ENCODE measurements around the gene SLC17A5. TPM values are rescaled to one million over a fixed set of nuclear protein-coding genes. Genes with fewer than 3 reads are reported as not detected.

Gene SLC17A5, protein sequence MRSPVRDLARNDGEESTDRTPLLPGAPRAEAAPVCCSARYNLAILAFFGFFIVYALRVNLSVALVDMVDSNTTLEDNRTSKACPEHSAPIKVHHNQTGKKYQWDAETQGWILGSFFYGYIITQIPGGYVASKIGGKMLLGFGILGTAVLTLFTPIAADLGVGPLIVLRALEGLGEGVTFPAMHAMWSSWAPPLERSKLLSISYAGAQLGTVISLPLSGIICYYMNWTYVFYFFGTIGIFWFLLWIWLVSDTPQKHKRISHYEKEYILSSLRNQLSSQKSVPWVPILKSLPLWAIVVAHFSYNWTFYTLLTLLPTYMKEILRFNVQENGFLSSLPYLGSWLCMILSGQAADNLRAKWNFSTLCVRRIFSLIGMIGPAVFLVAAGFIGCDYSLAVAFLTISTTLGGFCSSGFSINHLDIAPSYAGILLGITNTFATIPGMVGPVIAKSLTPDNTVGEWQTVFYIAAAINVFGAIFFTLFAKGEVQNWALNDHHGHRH
- 11.9 and 15.8 TPM in 2 replicates for total RNA-seq (2013; cell fraction: nucleolus; rRNA removed)
- 6.6 and 6.9 TPM in 2 replicates for total RNA-seq (2014; rRNA removed)
- total RNA-seq (2014; rRNA removed; fragmentation: Illumina TruSeq; extraction: Trizol): 5.9 TPM in 2 replicates
- 4.4 and 5.2 TPM in 2 replicates for total RNA-seq (2021)
- 1.9 TPM for polyA plus RNA-seq (2011; ENCODE audit: low read depth)
- 4.4 and 5.0 TPM in 2 replicates for polyA plus RNA-seq (2011; rRNA removed)
- 2.1 and 2.6 TPM in 2 replicates for polyA plus RNA-seq (2011; cell fraction: cytosol; rRNA removed)
- 1.4 and 1.6 TPM in 2 replicates for polyA plus RNA-seq (2011; cell fraction: nucleus; rRNA removed)
- 2.8 and 3.7 TPM in 2 replicates for polyA plus RNA-seq (2012)
- polyA plus RNA-seq (2014; fragmentation: Illumina TruSeq; extraction: Trizol): 4.8 and 5.2 TPM in 2 replicates
- polyA plus RNA-seq (2014; fragmentation: Nextera tagmentation; extraction: Ambion mirVana): 1 to 10 TPM; 2.3 to 2.7 TPM
- polyA plus RNA-seq (2014; rRNA removed): 3.7 and 3.8 TPM in 2 replicates
- polyA plus RNA-seq (2016; fragmentation: Nextera tagmentation; extraction: Ambion mirVana): 1 to 10 TPM; 6.5 to 7.2 TPM
- 6.1 and 9.2 TPM in 2 replicates for polyA minus RNA-seq (2011; rRNA and poly(A)+ RNA removed)
- 1.9 and 2.7 TPM in 2 replicates for polyA minus RNA-seq (2011; cell fraction: cytosol; rRNA and poly(A)+ RNA removed)
- 3.5 and 3.9 TPM in 2 replicates for polyA minus RNA-seq (2011; cell fraction: nucleus; rRNA and poly(A)+ RNA removed)
- Bru-seq, nascent RNA: percentile 65 among the genes with signal in this experiment
- BruChase-seq, experiment 1, labeled RNA remaining after a 6-hour chase: percentile 55 among the genes with signal in this experiment
- percentile 60 among the genes with signal in this experiment for BruChase-seq, experiment 2, labeled RNA remaining after a 2-hour chase
- long read RNA-seq, experiment 1, partial matches to known transcripts: 0 of 4 reads
- long read RNA-seq, experiment 1, other reads (novel, unspliced or antisense): 1 of 4 reads
- long read RNA-seq, experiment 2, transcript SLC17A5-201 (11 exons, 3,455 nt): major isoform, 10 of 21 reads
- long read RNA-seq, experiment 2, partial matches to known transcripts: 5 of 21 reads
- long read RNA-seq, experiment 2, other reads (novel, unspliced or antisense): 6 of 21 reads

- Histone ChIP-seq H3K9ac (ENCODE audit: control insufficient read depth, insufficient read depth, low read length) (peak within 1 kb of the TSS; percentile 96), H3K79me2 (ENCODE audit: control insufficient read depth, insufficient read depth, low read length) (peaks cover 7% of the 10 kb centered on the region), H3K4me2 (ENCODE audit: control insufficient read depth, insufficient read depth) (peak within 1 kb of the TSS; percentile 96), H3K27ac (ENCODE audit: control insufficient read depth, insufficient read depth) (peak within 1 kb of the TSS; percentile 86), H4K20me1 (ENCODE audit: control insufficient read depth, insufficient read depth) (no peaks in the 10 kb centered on the region), H3K4me1 (ENCODE audit: control insufficient read depth, insufficient read depth, low read length) (no peaks in the 10 kb centered on the region), H3K27me3 (replicated peaks in 1 of 2; ENCODE audit: control insufficient read depth in 2 of 2, insufficient read depth in 2 of 2, low read length in 1 of 2) (no peaks in the 10 kb centered on the region), H3K36me3 (ENCODE audit: control insufficient read depth in 2 of 2, insufficient read depth in 2 of 2, low read length in 1 of 2) (no peaks in the 10 kb centered on the region), H3K9me3 (replicated peaks; ENCODE audit: control insufficient read depth, insufficient read depth, low read length) (no peaks in the 10 kb centered on the region), H2AFZ (ENCODE audit: control insufficient read depth, low read depth, low read length) (peak within 1 kb of the TSS; percentile 99), H3K4me3 (peak within 1 kb of the TSS; percentile 83)
- FAIRE-seq: peak; percentile 83
- ChIA-PET POLR2A (interaction anchor here (0.5 to 3.3 kb wide), 16 partner anchors 11 to 394 kb away, joined by 3 to 24 read pairs (median 4); partner anchors contain the start of genes CGAS, EEF1A1 and MTO1), RAD21 (ENCODE audit: unreplicated experiment) (interaction anchor here (0.7 to 2.5 kb wide), 20 partner anchors 10 to 368 kb away, joined by 3 to 18 read pairs (median 5); partner anchors contain the start of genes CGAS, EEF1A1 and MTO1), SMC1A (ENCODE audit: uncharacterized antibody, unreplicated experiment) (interaction anchor here (0.7 to 4.7 kb wide), 16 partner anchors 12 to 350 kb away, joined by 3 to 31 read pairs (median 4); no protein-coding TSS in a partner anchor), CTCF (interaction anchor here (0.5 to 3.7 kb wide), 28 partner anchors 12 to 545 kb away, joined by 3 to 28 read pairs (median 4); partner anchors contain the start of genes CGAS and MTO1)
- WGBS (ENCODE audit: insufficient coverage, insufficient replicate concordance, low lambda C conversion rate, missing lambda C conversion rate): under 1% methylated on average over 84 of the region's 90 CpGs
- peak; percentile 57 for DNase-seq (ENCODE audit: low read depth, low spot score)
- no TSS peak for BruUV-seq (replicated peaks)
- intact Hi-C loops (cut with micrococcal nuclease; ENCODE audit: unreplicated experiment) (loop anchor here (5.0 kb wide), 3 partner anchors 71 to 266 kb away; partner anchors contain the start of gene CGAS), in situ Hi-C loops (cut with MboI) (loop anchor here (5.0 kb wide), 1 partner anchor 131 kb away; the partner anchor contains the start of gene EEF1A1)
- peak; percentile 95 for ATAC-seq
- TF ChIP-seq NFYA (IDR thresholded peaks at IDR 0.05; ENCODE audit: borderline replicate concordance, low read depth, low read length): no peak
- TF ChIP-seq IRF4 (IDR thresholded peaks at IDR 0.05; ENCODE audit: low read depth, low read length): no peak
- TF ChIP-seq TCF7 (IDR thresholded peaks at IDR 0.05; ENCODE audit: borderline replicate concordance): no peak
- TF ChIP-seq RAD21 (IDR thresholded peaks at IDR 0.05; ENCODE audit: insufficient read depth, low read depth, low read length): no peak
- TF ChIP-seq MYC (IDR thresholded peaks at IDR 0.05; ENCODE audit: insufficient read depth, insufficient read length, insufficient replicate concordance, low read length, severe bottlenecking): no peak
- peak; percentile 70 for TF ChIP-seq HCFC1 (IDR thresholded peaks at IDR 0.05; ENCODE audit: low read length)
- TF ChIP-seq, protein P1, sequence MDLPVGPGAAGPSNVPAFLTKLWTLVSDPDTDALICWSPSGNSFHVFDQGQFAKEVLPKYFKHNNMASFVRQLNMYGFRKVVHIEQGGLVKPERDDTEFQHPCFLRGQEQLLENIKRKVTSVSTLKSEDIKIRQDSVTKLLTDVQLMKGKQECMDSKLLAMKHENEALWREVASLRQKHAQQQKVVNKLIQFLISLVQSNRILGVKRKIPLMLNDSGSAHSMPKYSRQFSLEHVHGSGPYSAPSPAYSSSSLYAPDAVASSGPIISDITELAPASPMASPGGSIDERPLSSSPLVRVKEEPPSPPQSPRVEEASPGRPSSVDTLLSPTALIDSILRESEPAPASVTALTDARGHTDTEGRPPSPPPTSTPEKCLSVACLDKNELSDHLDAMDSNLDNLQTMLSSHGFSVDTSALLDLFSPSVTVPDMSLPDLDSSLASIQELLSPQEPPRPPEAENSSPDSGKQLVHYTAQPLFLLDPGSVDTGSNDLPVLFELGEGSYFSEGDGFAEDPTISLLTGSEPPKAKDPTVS (IDR thresholded peaks at IDR 0.05; ENCODE audit: low read depth, low read length): no peak
- TF ChIP-seq SKIL (IDR thresholded peaks at IDR 0.05; ENCODE audit: low read depth, poor library complexity, severe bottlenecking): no peak
- TF ChIP-seq SMC3 (IDR thresholded peaks at IDR 0.05; ENCODE audit: borderline replicate concordance, low read length): no peak
- peak in 1 of 2 experiments; percentile 71; a peak in 2 of 3 replicates for TF ChIP-seq EGR1 (IDR thresholded peaks at IDR 0.05; ENCODE audit: borderline replicate concordance in 1 of 2, low read depth in 2 of 2, low read length in 2 of 2)
- TF ChIP-seq, protein P2, sequence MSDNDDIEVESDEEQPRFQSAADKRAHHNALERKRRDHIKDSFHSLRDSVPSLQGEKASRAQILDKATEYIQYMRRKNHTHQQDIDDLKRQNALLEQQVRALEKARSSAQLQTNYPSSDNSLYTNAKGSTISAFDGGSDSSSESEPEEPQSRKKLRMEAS (IDR thresholded peaks at IDR 0.05; ENCODE audit: low read depth, low read length): no peak
Measured at GRCh38 chr6:73653571-73654424, at the start of gene SLC17A5. TSS of gene SLC17A5 (minus strand) at chr6:73653992. CDS start at chr6:73653886, 106 bp downstream.
